PFSK-1 (cell line): ENCODE data around the gene ATP6V1C2.
A peak's percentile ranks its signal among the peaks of the same experiment; 100 is the strongest.

ENCODE experiments used
- FOXP2 ChIP-seq: optimal IDR thresholded peaks from 2 replicates; pipeline ENCODE3; 2011; ENCODE audit warnings: borderline replicate concordance, control low read depth, inconsistent platforms; ENCODE audit not compliant: insufficient read depth; ENCODE audit errors: extremely low read length, extremely low read depth
- POLR2AphosphoS5 ChIP-seq: IDR thresholded peaks from 2 replicates; pipeline ENCODE4 v1.6.1; 2012; ENCODE audit warnings: low read depth, mild to moderate bottlenecking, control low read depth, low read length, moderate library complexity
- REST ChIP-seq, 2 experiments: IDR thresholded peaks; 2 replicates each; pipeline versions ENCODE4 v1.6.1 to v1.8.0; 2011 to 2012; ENCODE audit warnings: low read depth in 2 of 2, low read length in 2 of 2, control low read depth in 1 of 2, inconsistent platforms in 1 of 2, mild to moderate bottlenecking in 1 of 2, moderate library complexity in 1 of 2; ENCODE audit not compliant: insufficient read depth in 1 of 2
- SIN3A ChIP-seq: IDR thresholded peaks from 2 replicates; pipeline ENCODE4 v1.6.1; 2012; ENCODE audit warnings: mild to moderate bottlenecking, low read length, moderate library complexity, borderline replicate concordance; ENCODE audit not compliant: insufficient read depth
- TAF1 ChIP-seq: IDR thresholded peaks from 2 replicates; pipeline ENCODE4 v1.6.1; 2012; ENCODE audit warnings: low read length, control low read depth, borderline replicate concordance; ENCODE audit not compliant: insufficient read depth

ATP6V1C2 gene

GRCh38 chr2:10829299-10829698 lies 107.9 kb downstream of the ATP6V1C2 start:
- TF ChIP-seq FOXP2 (no peak), TAF1 (no peak), POLR2AphosphoS5 (no peak), REST (IDR thresholded peaks at IDR 0.05; ENCODE audit: insufficient read depth in 1 of 2, low read depth in 2 of 2, low read length in 2 of 2) (no peak), SIN3A (no peak)

- TF ChIP-seq SIN3A (no peak), REST (IDR thresholded peaks at IDR 0.05; ENCODE audit: insufficient read depth in 1 of 2, low read depth in 2 of 2, low read length in 2 of 2) (no peak), POLR2AphosphoS5 (no peak)
These were observed 108.8 kb downstream of the ATP6V1C2 start for GRCh38 chr2:10830203-10830602.

GRCh38 chr2:10830641-10831399 lies 109.4 kb downstream of the ATP6V1C2 start:
- no peak for TF ChIP-seq FOXP2
- TF ChIP-seq REST (IDR thresholded peaks at IDR 0.05; ENCODE audit: insufficient read depth in 1 of 2, low read depth in 2 of 2, low read length in 2 of 2) = no peak
- no peak for TF ChIP-seq SIN3A
- TF ChIP-seq TAF1 = no peak
- no peak for TF ChIP-seq POLR2AphosphoS5

- TF ChIP-seq TAF1 (peak; percentile 65; the same call in 1 of the 2 replicates), REST (IDR thresholded peaks at IDR 0.05; ENCODE audit: insufficient read depth in 1 of 2, low read depth in 2 of 2, low read length in 2 of 2) (0 out of 4 replicates have a peak, but pooled peaks of 1 of the 2 experiments have one; percentile 31), POLR2AphosphoS5 (peak; percentile 49), SIN3A (peak; percentile 20; the same call in 1 of the 2 replicates), FOXP2 (no peak)
These were observed 110.1 kb downstream of the ATP6V1C2 start for GRCh38 chr2:10831400-10831985.
